HG02970 (cell line): ENCODE results near the gene LAMC1.

Experiments used
- ATAC-seq: cut with Tn5 transposase; IDR thresholded peaks from one replicate; pipeline ENCODE4 v1.9.1; 2021; ENCODE audit warnings: mild to moderate bottlenecking, moderate library complexity, moderate number of reproducible peaks; ENCODE audit not compliant: unreplicated experiment, low FRiP score

Gene LAMC1

DNA sequence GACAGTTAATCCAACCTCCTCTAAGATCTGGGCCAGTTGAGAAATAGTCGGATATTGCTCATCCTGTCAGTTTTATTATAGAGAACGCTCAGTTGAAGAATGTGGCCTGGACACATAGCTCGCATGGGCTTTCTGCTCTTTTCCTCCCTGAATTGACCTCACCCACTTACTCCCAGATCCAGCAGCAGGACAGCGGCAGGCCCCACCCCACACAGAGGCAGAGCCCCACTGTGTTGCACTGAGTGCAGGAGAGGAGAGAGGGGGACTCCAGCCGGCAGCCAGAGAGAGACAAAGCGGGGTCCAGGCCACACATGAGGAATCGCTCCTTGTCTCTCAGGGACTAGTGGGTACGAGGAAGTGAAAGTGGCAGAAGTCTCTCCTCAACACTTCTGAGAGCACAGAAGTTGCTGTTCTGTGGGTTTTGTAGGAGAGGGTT, 78.6 kb downstream of the LAMC1 start:
- ATAC-seq, result no peak

- ATAC-seq, result no peak
These were observed 79.9 kb downstream of the LAMC1 start for GRCh38 chr1:183103147-183103546.

DNA sequence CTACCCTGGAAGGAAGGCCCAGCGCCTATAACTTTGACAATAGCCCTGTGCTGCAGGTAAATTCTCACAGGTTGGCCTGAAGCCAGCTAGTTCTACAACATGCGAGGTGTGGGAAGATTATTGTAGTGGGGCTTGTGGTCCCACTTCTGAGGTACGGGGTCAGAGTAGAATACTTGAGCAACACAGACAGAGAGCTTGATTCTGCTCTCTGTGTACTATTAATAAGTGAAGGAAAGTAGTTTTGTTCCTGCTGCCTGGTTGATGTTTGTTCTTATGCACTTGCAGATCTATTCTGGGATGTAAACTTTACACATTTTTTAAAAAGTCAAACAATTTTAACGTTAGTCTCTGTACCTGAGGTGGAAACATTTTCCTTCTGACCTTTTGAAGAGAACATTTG, 80.4 kb downstream of the LAMC1 start:
- no peak for ATAC-seq

DNA sequence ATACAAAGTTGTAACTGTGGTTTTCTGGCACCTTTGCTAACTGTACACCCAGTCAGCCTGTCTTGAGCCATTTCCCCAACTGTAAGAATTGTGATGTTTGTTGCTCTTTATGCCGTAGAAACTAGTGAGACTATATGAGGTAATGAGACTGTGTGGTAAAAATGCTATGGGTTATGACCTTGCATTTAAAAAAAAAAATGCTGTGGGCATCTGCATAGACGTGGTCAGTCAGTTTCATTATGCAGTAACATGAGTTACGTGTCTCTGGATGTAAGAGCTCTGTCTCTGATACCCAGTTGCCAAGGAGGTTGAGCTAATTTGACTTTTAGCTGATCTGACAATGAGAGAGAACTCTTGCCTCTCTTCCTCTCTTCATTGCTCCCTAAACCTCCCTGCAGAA, 82.2 kb downstream of the LAMC1 start:
- no peak for ATAC-seq

DNA sequence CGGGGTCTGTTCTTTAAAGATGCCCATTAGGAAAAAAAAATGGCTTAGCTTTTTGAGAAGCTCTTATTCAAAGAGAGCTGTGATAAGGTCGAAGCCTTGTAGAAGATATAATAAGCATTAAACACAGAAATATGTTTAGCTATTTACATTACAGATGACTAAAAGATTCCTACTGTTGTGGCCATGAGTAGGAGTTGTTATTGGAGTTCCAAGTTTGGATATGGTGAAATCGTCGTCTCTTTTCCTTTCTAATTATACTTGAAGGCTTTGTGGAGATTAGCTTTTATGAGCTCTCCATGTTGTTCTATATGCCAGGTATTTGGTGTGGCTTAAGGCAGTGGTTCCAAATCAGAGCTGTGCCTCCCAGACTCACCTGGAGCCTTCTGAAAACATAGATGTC, 82.9 kb downstream of the LAMC1 start:
- no peak for ATAC-seq

- no peak for ATAC-seq
These were observed 83.5 kb downstream of the LAMC1 start for GRCh38 chr1:183106746-183107145.

- no peak for ATAC-seq
These were observed 87.2 kb downstream of the LAMC1 start for GRCh38 chr1:183110326-183110880.

DNA sequence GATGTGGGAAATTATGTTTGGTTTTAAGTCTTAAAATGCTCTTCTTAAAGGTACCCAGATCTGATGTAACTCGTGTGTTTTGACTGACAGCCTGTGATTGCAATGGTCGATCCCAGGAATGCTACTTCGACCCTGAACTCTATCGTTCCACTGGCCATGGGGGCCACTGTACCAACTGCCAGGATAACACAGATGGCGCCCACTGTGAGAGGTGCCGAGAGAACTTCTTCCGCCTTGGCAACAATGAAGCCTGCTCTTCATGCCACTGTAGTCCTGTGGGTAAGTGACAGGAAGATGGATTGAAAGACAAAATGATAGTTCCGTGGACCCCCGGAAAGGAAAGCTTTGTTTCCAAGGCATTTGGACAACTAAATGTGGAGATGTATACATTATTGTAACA, 91.2 kb downstream of the LAMC1 start:
- ATAC-seq, result no peak

DNA sequence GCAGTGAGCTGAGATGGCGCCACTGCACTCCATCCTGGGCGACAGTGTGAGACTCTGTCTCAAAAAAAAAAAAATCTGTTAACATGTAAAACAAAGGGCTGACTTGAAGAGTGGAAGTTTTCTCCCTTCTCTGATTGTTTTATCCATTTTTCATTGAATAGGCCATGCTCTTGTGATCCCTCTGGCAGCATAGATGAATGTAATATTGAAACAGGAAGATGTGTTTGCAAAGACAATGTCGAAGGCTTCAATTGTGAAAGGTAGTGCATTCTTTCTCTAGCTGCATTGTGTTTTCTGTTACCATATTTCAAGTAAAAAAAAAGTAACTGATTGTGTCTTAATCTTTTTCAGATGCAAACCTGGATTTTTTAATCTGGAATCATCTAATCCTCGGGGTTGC, 93.2 kb downstream of the LAMC1 start:
- ATAC-seq, result no peak

DNA sequence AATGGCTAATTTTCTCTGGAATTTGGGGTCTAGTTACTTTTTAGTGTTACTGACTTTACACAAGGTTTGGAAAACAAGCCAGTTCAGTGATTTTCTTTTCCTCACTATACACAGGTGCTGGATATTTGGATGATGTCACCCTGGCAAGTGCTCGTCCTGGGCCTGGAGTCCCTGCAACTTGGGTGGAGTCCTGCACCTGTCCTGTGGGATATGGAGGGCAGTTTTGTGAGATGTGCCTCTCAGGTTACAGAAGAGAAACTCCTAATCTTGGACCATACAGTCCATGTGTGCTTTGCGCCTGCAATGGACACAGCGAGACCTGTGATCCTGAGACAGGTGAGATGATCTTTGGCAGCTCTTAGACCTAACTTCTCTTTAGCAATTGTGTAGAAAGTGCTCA, 98.4 kb downstream of the LAMC1 start:
- no peak for ATAC-seq

DNA sequence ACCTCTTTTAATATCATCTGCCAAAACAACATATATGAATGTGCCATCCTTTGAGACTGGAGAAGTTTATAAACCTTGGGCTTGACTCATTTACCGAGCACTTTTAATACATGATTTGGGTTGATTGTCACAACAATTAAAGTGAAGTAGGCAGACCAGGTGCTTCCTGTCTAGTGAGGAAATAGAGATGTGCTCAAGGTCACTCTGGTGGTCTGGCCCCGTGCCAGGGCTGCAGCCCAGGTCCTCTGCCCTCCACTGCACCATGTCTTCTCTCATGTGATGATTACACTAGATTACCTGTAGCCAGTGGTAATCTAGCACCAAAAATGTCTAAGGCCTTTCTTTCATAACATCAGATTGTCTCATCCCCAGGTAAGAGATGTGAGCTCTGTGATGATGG, 101.0 kb downstream of the LAMC1 start:
- ATAC-seq, result no peak

GRCh38 chr1:183125279-183125999, 102.2 kb downstream of the LAMC1 start:
- ATAC-seq, result no peak

DNA sequence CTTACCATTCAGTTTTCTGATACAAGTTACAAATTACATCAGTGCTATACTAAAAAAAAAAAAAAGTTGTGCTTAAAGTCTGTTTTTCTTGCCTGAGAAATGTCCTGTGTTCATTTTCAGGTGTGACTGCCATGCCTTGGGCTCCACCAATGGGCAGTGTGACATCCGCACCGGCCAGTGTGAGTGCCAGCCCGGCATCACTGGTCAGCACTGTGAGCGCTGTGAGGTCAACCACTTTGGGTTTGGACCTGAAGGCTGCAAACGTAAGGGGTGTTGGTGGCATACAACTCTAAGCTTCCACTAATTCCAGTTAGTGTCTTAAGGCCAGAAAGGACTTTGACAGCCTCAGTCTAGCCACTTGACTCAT, 102.8 kb downstream of the LAMC1 start:
- no peak for ATAC-seq

DNA sequence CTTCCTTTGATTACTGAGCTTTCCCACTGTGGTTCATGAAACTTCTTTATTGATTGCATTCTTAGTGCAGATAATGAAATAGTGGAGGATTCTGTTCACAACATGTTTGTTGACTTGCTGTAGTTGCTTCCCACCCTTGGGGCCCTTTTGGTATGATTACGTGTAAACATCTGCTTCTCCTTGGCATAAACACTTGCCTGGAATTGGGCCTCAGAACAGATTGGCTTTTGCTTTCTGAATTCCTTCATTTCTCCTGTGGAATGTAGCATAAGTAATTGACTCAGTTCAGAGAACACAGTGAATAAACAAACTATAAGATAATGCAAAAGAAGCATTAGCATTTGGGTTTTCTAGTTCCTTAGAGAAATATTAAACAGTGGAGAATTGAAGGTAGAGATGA, 103.3 kb downstream of the LAMC1 start:
- ATAC-seq, result no peak

- ATAC-seq, result no peak
These were observed 106.9 kb downstream of the LAMC1 start for GRCh38 chr1:183129921-183130690.

DNA sequence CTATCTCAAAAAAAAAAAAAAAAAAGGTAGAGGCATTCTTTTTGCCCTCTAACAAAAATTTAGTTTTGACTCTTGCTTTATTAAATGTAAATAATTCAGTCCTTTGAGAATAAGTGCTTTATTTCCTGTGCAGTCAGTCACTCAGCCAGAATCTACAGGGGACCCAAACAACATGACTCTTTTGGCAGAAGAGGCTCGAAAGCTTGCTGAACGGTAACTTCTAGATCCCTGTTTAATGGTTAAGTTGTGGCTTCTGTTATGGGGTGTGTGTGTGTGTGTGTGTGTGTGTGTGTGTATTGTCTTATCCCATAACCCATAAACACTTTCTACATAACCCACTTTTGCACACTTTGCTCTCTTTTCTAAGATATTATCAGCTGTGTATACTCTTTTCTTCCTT, 107.9 kb downstream of the LAMC1 start:
- ATAC-seq, result no peak

GRCh38 chr1:183135336-183135735, 112.1 kb downstream of the LAMC1 start:
- no peak for ATAC-seq

DNA sequence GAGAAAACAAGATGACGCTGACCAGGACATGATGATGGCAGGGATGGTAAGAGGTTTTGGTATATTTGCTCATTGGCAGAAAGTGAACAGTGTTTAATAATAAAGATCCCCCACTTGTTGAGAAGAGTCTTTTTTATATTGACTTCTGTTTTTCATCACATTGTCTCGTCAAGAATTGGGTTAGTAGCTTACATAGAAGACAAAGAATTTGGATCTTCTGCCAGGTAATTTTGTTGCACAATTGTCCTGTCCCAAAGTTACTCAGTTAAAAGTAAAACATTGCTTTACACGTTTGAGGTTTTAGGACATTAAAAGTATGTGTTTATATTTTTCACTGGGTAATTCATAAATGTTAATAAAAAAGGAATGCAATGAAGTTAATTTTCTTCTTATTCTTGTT, 114.6 kb downstream of the LAMC1 start:
- no peak for ATAC-seq

DNA sequence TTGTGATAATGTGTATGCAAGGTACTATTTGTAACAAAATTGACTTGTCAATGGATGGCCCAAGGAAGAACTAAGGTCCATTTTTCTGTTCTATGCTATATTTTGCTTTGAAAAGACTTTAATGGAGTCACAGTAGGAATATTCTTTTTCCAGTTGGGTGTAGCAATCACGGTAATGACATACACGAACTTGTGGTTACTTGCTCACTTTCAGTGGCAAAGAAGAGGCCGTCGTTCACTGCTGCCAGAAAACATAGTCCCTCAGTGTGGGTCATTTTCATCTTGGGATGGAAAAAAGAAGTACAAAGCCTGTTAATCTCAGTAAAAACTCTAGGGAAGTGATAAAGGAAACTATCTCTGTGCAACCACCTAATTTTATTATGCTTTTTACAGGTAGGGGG, 115.1 kb downstream of the LAMC1 start:
- ATAC-seq, result no peak

GRCh38 chr1:183139281-183139942, 116.2 kb downstream of the LAMC1 start:
- ATAC-seq, result no peak

DNA sequence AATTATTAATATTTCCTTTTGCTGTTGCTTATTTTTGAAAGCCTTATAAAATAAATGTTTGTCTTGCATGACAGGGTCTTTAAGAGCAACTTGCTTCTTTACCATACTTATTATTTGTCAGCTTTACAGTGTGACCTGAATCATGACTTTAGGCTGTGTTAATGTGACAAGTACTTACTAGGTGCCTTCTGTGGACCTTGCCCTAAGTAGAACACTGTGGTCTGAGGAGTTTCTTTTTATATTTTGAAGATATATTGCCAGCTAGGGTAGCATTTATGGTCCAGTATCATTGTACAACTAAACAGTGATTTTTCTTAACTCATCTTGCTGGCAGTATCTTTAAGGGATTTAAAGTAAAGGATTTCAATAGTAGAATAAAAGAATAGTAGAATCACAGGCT, 117.4 kb downstream of the LAMC1 start:
- no peak for ATAC-seq
